SK-N-MC (cell line): ENCODE data around the gene MTUS2.

Source experiments
- EZH2 ChIP-seq: fragments of 200-600 bp; sonication (generic); IDR thresholded peaks from one replicate; pipeline ENCODE4 v1.6.1; 2017; ENCODE audit warnings: antibody characterized with exemption
- POLR2AphosphoS5 ChIP-seq: IDR thresholded peaks from 2 replicates; pipeline ENCODE4 v1.6.1; 2012; ENCODE audit warnings: mild to moderate bottlenecking, low read depth, low read length, borderline replicate concordance

DNA sequence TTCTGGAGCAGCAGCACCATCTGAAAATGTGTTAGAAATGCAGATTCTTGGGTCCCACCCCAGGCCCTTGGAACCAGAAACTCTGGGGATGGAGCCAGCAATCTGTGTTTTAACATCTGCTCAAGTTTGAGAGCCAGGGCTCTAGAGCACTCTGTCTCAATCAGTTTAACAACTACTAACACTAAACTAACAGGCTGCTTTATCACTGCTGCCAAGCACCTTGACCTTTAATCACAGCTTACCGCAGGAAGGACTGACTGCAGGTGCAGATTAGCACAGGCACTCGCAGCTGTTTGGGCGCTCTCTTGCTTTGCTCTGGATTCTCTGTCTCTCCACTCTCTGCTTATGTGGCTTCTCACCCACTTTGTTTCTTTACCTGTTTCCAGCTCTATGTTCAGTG is 163.5 kb downstream of the MTUS2 start:
- TF ChIP-seq EZH2: no peak
- no peak for TF ChIP-seq POLR2AphosphoS5
